Loucy (cell line): ENCODE data around the gene PLCL1.

ENCODE experiments used
- H2AFZ ChIP-seq: fragments of 200-600 bp; sonication (generic); 2 replicates; pipeline ENCODE4 v1.6.0; 2016; ENCODE audit warnings: antibody characterized with exemption, mild to moderate bottlenecking, low read length, moderate library complexity
- H3F3A ChIP-seq: fragments of 200-600 bp; 2 replicates; pipeline ENCODE4 v1.6.0; 2016; ENCODE audit warnings: antibody characterized with exemption, low read depth, mild to moderate bottlenecking
- H3K27me3 ChIP-seq: fragments of 200-600 bp; sonication (generic); 2 replicates; pipeline ENCODE4 v1.6.1; 2014; ENCODE audit warnings: low read length, mild to moderate bottlenecking; ENCODE audit not compliant: insufficient read depth, poor library complexity, severe bottlenecking
- H3K36me3 ChIP-seq: fragments of 200-600 bp; sonication (generic); 2 replicates; pipeline ENCODE4 v1.6.1; 2016; ENCODE audit warnings: low read length; ENCODE audit not compliant: insufficient read depth
- H3K4me1 ChIP-seq: fragments of 200-600 bp; sonication (generic); 2 replicates; pipeline ENCODE4 v1.5.1; 2014; ENCODE audit warnings: low read length, mild to moderate bottlenecking; ENCODE audit not compliant: insufficient read depth, poor library complexity, severe bottlenecking
- H3K4me2 ChIP-seq: fragments of 200-600 bp; sonication (generic); 2 replicates; pipeline ENCODE4 v1.6.0; 2014; ENCODE audit warnings: antibody characterized with exemption, low read length, low read depth, mild to moderate bottlenecking; ENCODE audit not compliant: poor library complexity, severe bottlenecking
- H3K4me3 ChIP-seq: fragments of 200-600 bp; sonication (generic); 2 replicates; pipeline ENCODE4 v1.5.1; 2014; ENCODE audit warnings: low read length, mild to moderate bottlenecking, mixed read lengths; ENCODE audit not compliant: poor library complexity, severe bottlenecking
- H3K79me2 ChIP-seq: fragments of 200-600 bp; sonication (generic); 2 replicates; pipeline ENCODE4 v1.6.1; 2014; ENCODE audit warnings: low read length; ENCODE audit not compliant: insufficient read depth
- H3K9ac ChIP-seq: fragments of 200-600 bp; sonication (generic); 2 replicates; pipeline ENCODE4 v1.6.0; 2014; ENCODE audit warnings: mild to moderate bottlenecking, low read depth, low read length, moderate library complexity; ENCODE audit not compliant: poor library complexity, severe bottlenecking
- H3K9me2 ChIP-seq: fragments of 200-600 bp; sonication (generic); replicated peaks from 2 replicates; pipeline ENCODE4 v1.6.1; 2016; ENCODE audit warnings: low read depth, low read length, mixed read lengths
- H3K9me3 ChIP-seq: fragments of 200-600 bp; sonication (generic); 2 replicates; pipeline ENCODE4 v1.6.1; 2014; ENCODE audit warnings: mild to moderate bottlenecking, antibody characterized with exemption, low read length, low read depth; ENCODE audit not compliant: insufficient read depth
- H4K20me1 ChIP-seq: fragments of 200-600 bp; sonication (generic); 2 replicates; pipeline ENCODE4 v1.6.0; 2014; ENCODE audit warnings: antibody characterized with exemption, low read length, mild to moderate bottlenecking; ENCODE audit not compliant: insufficient read depth, poor library complexity, severe bottlenecking
- EZH2phosphoT487 ChIP-seq: fragments of 200-600 bp; IDR thresholded peaks from 2 replicates; pipeline ENCODE4 v1.6.1; 2018; ENCODE audit warnings: antibody characterized with exemption, mild to moderate bottlenecking, moderate library complexity, borderline replicate concordance
- TF ChIP-seq, protein P1 (sequence below): fragments of 200-600 bp; sonication (generic); conservative IDR thresholded peaks from 2 replicates; pipeline ENCODE4 v1.5.1; 2014; ENCODE audit warnings: mild to moderate bottlenecking, antibody characterized with exemption, low read length

The PLCL1 gene

DNA sequence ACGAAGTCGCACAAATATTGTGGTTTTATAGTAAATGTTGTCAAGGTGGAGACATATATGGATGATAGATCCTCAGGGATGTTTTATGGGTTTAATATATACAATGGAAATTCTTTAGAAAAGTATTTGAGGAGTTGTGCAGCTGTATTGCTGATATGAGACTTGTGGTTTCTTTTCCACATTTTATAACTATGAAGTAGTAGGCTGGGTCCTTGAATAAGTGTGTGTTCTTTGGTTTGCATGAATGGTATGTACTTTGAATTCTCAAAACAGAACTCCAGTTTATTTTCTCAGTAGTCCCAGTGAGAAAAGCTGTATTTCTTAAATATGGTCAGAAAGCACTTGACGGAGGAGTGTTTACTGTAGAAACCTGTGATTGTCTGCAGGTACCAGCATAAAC lies 42.4 kb downstream of the PLCL1 start:
- H3F3A ChIP-seq = no peaks in the 10 kb centered on the region; the same call in 1 of the 2 replicates
- no peaks in the 10 kb centered on the region for H3K79me2 ChIP-seq
- H3K9me3 ChIP-seq = no peaks in the 10 kb centered on the region
- TF ChIP-seq EZH2phosphoT487 = no peak
- TF ChIP-seq, protein P1, sequence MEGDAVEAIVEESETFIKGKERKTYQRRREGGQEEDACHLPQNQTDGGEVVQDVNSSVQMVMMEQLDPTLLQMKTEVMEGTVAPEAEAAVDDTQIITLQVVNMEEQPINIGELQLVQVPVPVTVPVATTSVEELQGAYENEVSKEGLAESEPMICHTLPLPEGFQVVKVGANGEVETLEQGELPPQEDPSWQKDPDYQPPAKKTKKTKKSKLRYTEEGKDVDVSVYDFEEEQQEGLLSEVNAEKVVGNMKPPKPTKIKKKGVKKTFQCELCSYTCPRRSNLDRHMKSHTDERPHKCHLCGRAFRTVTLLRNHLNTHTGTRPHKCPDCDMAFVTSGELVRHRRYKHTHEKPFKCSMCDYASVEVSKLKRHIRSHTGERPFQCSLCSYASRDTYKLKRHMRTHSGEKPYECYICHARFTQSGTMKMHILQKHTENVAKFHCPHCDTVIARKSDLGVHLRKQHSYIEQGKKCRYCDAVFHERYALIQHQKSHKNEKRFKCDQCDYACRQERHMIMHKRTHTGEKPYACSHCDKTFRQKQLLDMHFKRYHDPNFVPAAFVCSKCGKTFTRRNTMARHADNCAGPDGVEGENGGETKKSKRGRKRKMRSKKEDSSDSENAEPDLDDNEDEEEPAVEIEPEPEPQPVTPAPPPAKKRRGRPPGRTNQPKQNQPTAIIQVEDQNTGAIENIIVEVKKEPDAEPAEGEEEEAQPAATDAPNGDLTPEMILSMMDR = no peak
- no peak overlapping the region for H2AFZ ChIP-seq
- H3K9ac ChIP-seq = no peak overlapping the region
- H3K4me1 ChIP-seq = peaks cover 23% of the 10 kb centered on the region
- H3K36me3 ChIP-seq = no peaks in the 10 kb centered on the region
- H3K4me2 ChIP-seq = no peak overlapping the region
- H3K4me3 ChIP-seq = no peak overlapping the region
- no peaks in the 10 kb centered on the region for H4K20me1 ChIP-seq
- no peaks in the 10 kb centered on the region for H3K9me2 ChIP-seq
- no peaks in the 10 kb centered on the region for H3K27me3 ChIP-seq

DNA sequence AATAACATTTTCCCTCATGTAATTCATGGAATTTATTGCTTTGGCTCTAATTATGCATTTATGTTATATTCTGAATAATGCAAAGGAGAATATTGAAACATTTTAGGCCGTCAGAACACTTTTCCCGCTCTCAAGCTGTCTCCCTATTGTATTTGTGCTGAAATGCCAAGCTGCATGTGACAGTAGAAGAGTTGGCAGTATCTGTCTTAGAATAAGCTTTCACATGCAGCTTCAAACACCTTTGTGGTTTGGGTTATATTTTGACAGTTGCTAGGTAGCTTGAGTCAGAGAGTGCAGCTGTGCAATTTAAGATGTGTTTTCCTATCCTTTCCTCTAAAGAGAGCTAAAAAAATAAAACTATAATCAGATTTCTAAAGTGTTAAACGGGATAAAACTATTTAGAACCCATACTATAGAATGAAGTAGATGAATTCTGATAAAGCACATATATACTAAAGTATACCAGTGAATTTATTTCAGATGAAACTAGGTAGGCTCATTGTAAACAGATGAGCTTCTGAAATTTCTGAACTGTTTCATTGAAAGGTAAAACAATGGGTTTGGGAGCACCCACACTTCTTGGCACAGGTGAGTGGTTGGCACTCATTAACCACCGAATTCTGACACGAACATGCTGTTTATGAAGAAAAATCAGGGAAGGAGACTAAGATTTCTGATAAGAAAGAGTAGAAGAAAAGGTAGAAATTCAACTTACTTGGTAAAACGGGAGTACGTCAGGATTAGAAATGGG lies 43.4 kb downstream of the PLCL1 start:
- Histone ChIP-seq H3K9me3 (no peaks in the 10 kb centered on the region), H3K4me3 (no peak overlapping the region), H3K4me2 (no peak overlapping the region), H3K36me3 (no peaks in the 10 kb centered on the region), H2AFZ (no peak overlapping the region), H4K20me1 (no peaks in the 10 kb centered on the region), H3K79me2 (no peaks in the 10 kb centered on the region), H3K4me1 (peaks cover 29% of the 10 kb centered on the region), H3K9me2 (no peaks in the 10 kb centered on the region), H3K27me3 (no peaks in the 10 kb centered on the region), H3F3A (no peaks in the 10 kb centered on the region; the same call in 1 of the 2 replicates), H3K9ac (no peak overlapping the region)
- no peak for TF ChIP-seq EZH2phosphoT487
- TF ChIP-seq, protein P1 = no peak

DNA sequence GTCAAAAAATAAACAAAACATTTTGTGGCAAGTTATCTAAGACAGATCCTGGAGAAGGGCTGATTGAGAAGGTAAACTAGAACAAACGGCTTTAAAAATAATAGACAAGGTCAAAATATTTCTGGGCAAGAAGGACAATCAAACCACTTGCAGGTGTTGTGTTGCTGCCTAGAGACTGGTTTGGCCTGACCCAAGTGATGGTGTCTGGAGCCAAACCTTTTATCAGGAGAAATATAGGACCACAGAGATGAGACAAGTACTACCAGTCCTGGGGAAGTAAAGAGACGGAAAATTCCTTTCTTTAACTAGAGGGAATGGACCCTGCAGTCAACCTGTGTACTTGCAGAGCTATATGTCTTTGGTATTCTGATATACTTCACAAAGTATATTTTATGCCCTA lies 44.2 kb downstream of the PLCL1 start:
- Histone ChIP-seq H3K9ac (no peak overlapping the region), H3K79me2 (no peaks in the 10 kb centered on the region), H4K20me1 (no peaks in the 10 kb centered on the region), H3K9me2 (no peaks in the 10 kb centered on the region), H3F3A (no peaks in the 10 kb centered on the region; the same call in 1 of the 2 replicates), H3K4me1 (peaks cover 29% of the 10 kb centered on the region), H3K36me3 (no peaks in the 10 kb centered on the region), H3K9me3 (no peaks in the 10 kb centered on the region), H3K4me3 (no peak overlapping the region), H3K27me3 (no peaks in the 10 kb centered on the region), H2AFZ (no peak overlapping the region), H3K4me2 (no peak overlapping the region)
- TF ChIP-seq EZH2phosphoT487 = no peak
